NCI-H1105 (cell line): ENCODE measurements around the gene RPS13.
"Not testable (repeated sequence)": the region's sequence is repeated elsewhere in the genome, so short reads cannot be mapped to it uniquely, and the experiment has no call there.

Source experiments
- DNase-seq: peaks from one replicate; lab custom pipeline; 2025; lab: John Stamatoyannopoulos, UW

RPS13 gene

GRCh38 chr11:17036666-17037658 is 40.5 kb downstream of the RPS13 start:
- no peak for DNase-seq

- DNase-seq, result not testable (repeated sequence)
Measured at GRCh38 chr11:17034027-17034426, 43.4 kb downstream of the RPS13 start.

GRCh38 chr11:17026487-17027082 is 50.9 kb downstream of the RPS13 start:
- no peak for DNase-seq

GRCh38 chr11:17024924-17025323 is 52.5 kb downstream of the RPS13 start:
- DNase-seq, result no peak
